IMR-90 (cell line): Measurements from ENCODE around the gene SEMA4B. TPM values are rescaled to one million over a fixed set of nuclear protein-coding genes. Genes with fewer than 3 reads are reported as not detected.

Experiments
- ATAC-seq: fragments of 200-7000 bp; cut with Tn5 transposase; 2 replicates; pipeline ENCODE4 v1.9.1; 2020; ENCODE audit warnings: low read depth, mild to moderate bottlenecking, moderate library complexity
- BruUV-seq: library from RNA; stranded (reverse); fragments of 400-500 nt; replicated peaks from 2 replicates; lab custom pipeline; 2021; lab: Mats Ljungman, UMichigan
- CTCF ChIA-PET: fragments of 300-600 bp; formaldehyde crosslinking; extraction: SDS; loops from one replicate; lab custom pipeline; 2021; ENCODE audit warnings: antibody characterized with exemption; lab: Yijun Ruan, JAX
- POLR2A ChIA-PET: fragments of 300-600 bp; sonication (Branson Sonifier 250); formaldehyde crosslinking; loops from one replicate; lab custom pipeline; 2022; ENCODE audit warnings: antibody characterized with exemption; ENCODE audit not compliant: unreplicated experiment; lab: Charles Lee
- DNase-seq: peaks from one replicate; pipeline ENCODE4 v3.0.0; 2013
- H2AFZ ChIP-seq: replicated peaks from 2 replicates; pipeline ENCODE3; 2013; ENCODE audit warnings: low read length, mild to moderate bottlenecking; ENCODE audit not compliant: poor library complexity
- H2AK5ac ChIP-seq: 2 replicates; pipeline ENCODE4 v1.6.1; 2013; ENCODE audit warnings: low read depth, low read length, inconsistent platforms
- H2AK9ac ChIP-seq: replicated peaks from 2 replicates; pipeline ENCODE3; 2013; ENCODE audit warnings: mild to moderate bottlenecking, low read depth, low read length, moderate library complexity; ENCODE audit not compliant: poor library complexity
- H2BK120ac ChIP-seq: 2 replicates; pipeline ENCODE4 v1.6.1; 2013; ENCODE audit warnings: low read depth, low read length, inconsistent platforms
- H2BK15ac ChIP-seq: 3 replicates; pipeline ENCODE4 v1.6.1; 2013; ENCODE audit warnings: low read depth, low read length, inconsistent platforms
- H2BK20ac ChIP-seq: 2 replicates; pipeline ENCODE4 v1.6.1; 2013; ENCODE audit warnings: low read depth, mild to moderate bottlenecking, inconsistent platforms, low read length, moderate library complexity
- H2BK5ac ChIP-seq: 2 replicates; pipeline ENCODE4 v1.6.1; 2013; ENCODE audit warnings: mild to moderate bottlenecking, low read depth, low read length, inconsistent platforms; ENCODE audit not compliant: poor library complexity, severe bottlenecking
- H3K14ac ChIP-seq: replicated peaks from 2 replicates; pipeline ENCODE4 v1.6.1; 2013; ENCODE audit warnings: low read depth, low read length, inconsistent platforms
- H3K18ac ChIP-seq: 2 replicates; pipeline ENCODE4 v1.6.1; 2013; ENCODE audit warnings: low read depth, low read length, control low read depth
- H3K23ac ChIP-seq: 2 replicates; pipeline ENCODE4 v1.6.1; 2013; ENCODE audit warnings: low read depth, low read length, inconsistent platforms
- H3K27ac ChIP-seq: 2 replicates; pipeline ENCODE4 v1.5.1; 2013; ENCODE audit warnings: mild to moderate bottlenecking, control low read depth, low read length; ENCODE audit not compliant: insufficient read depth
- H3K27me3 ChIP-seq: 2 replicates; pipeline ENCODE4 v1.6.1; 2013; ENCODE audit warnings: low read length; ENCODE audit not compliant: control insufficient read depth, insufficient read depth
- H3K36me3 ChIP-seq: 2 replicates; pipeline ENCODE4 v1.6.1; 2013; ENCODE audit warnings: low read length, mixed read lengths; ENCODE audit not compliant: control insufficient read depth, insufficient read depth
- H3K4ac ChIP-seq: 2 replicates; pipeline ENCODE4 v1.6.1; 2013; ENCODE audit warnings: low read depth, low read length, inconsistent platforms
- H3K4me1 ChIP-seq: 2 replicates; pipeline ENCODE4 v1.6.1; 2013; ENCODE audit warnings: low read length, mixed read lengths; ENCODE audit not compliant: control insufficient read depth, insufficient read depth
- H3K4me2 ChIP-seq: 2 replicates; pipeline ENCODE4 v1.6.1; 2013; ENCODE audit warnings: low read depth, mild to moderate bottlenecking, control low read depth, low read length, moderate library complexity
- H3K4me3 ChIP-seq: 2 replicates; pipeline ENCODE4 v1.5.1; 2013; ENCODE audit warnings: low read depth, mild to moderate bottlenecking, control low read depth, low read length, moderate library complexity; ENCODE audit not compliant: insufficient read depth
- H3K56ac ChIP-seq: 2 replicates; pipeline ENCODE4 v1.6.1; 2013; ENCODE audit warnings: low read length, inconsistent platforms; ENCODE audit not compliant: insufficient read depth; ENCODE audit errors: extremely low read depth
- H3K79me1 ChIP-seq, 2 experiments: 2 replicates each; pipeline ENCODE4 v1.6.1; 2013; ENCODE audit warnings: low read length in 2 of 2, inconsistent platforms in 1 of 2, low read depth in 1 of 2
- H3K9ac ChIP-seq: 2 replicates; pipeline ENCODE4 v1.6.1; 2013; ENCODE audit warnings: low read depth, low read length, control low read depth
- H3K9me1 ChIP-seq: 2 replicates; pipeline ENCODE4 v1.6.1; 2013; ENCODE audit warnings: low read length, inconsistent platforms; ENCODE audit not compliant: insufficient read depth
- H3K9me3 ChIP-seq: 2 replicates; pipeline ENCODE4 v1.6.1; 2013; ENCODE audit warnings: low read length; ENCODE audit not compliant: control insufficient read depth, insufficient read depth
- H4K20me1 ChIP-seq: 2 replicates; pipeline ENCODE4 v1.6.1; 2013; ENCODE audit warnings: low read length, inconsistent platforms; ENCODE audit not compliant: insufficient read depth
- H4K5ac ChIP-seq: 2 replicates; pipeline ENCODE4 v1.6.1; 2013; ENCODE audit warnings: mild to moderate bottlenecking, low read depth, low read length, control low read depth
- H4K8ac ChIP-seq, 2 experiments: 2 replicates each; pipeline ENCODE4 v1.6.1; 2013; ENCODE audit warnings: low read depth in 2 of 2, low read length in 2 of 2, control low read depth in 1 of 2, inconsistent platforms in 1 of 2
- H4K91ac ChIP-seq: 2 replicates; pipeline ENCODE4 v1.6.1; 2013; ENCODE audit warnings: low read depth, low read length, inconsistent platforms; ENCODE audit not compliant: insufficient read depth
- BHLHE40 ChIP-seq: fragments of 150-350 bp; IDR thresholded peaks from 2 replicates; pipeline ENCODE4 v1.6.1; 2016; ENCODE audit warnings: mild to moderate bottlenecking, low read depth, low read length
- CHD1 ChIP-seq: IDR thresholded peaks from 2 replicates; pipeline ENCODE4 v1.6.1; 2012; ENCODE audit warnings: low read depth, low read length, improper control_type of control experiment
- FOS ChIP-seq: fragments of 150-350 bp; IDR thresholded peaks from 2 replicates; pipeline ENCODE4 v1.6.1; 2016; ENCODE audit warnings: low read depth, low read length
- MXI1 ChIP-seq: IDR thresholded peaks from 2 replicates; pipeline ENCODE4 v1.6.1; 2012; ENCODE audit warnings: low read depth, mild to moderate bottlenecking, low read length, moderate library complexity, borderline replicate concordance
- POLR2A ChIP-seq: IDR thresholded peaks from 2 replicates; pipeline ENCODE4 v1.6.1; 2012; ENCODE audit warnings: mild to moderate bottlenecking, low read depth, low read length
- RCOR1 ChIP-seq: IDR thresholded peaks from 2 replicates; pipeline ENCODE4 v1.6.1; 2012; ENCODE audit warnings: mild to moderate bottlenecking, low read length, improper control_type of control experiment; ENCODE audit not compliant: insufficient replicate concordance
- SMC3 ChIP-seq: fragments of 150-350 bp; IDR thresholded peaks from 2 replicates; pipeline ENCODE4 v1.6.1; 2016; ENCODE audit warnings: low read depth, mild to moderate bottlenecking, antibody characterized with exemption, low read length, moderate library complexity
- WGBS, 2 experiments: methylation state at CpG; one replicate each; pipeline versions ENCODE4 v1.1.5 to v1.1.7; 2013; ENCODE audit warnings: missing lambda C conversion rate in 2 of 2; ENCODE audit not compliant: insufficient read length in 1 of 2; ENCODE audit errors: extremely low coverage in 2 of 2; 5-methylcytosine and 5-hydroxymethylcytosine counted together
- dilution Hi-C: fragments of 300-500 bp; cut with HindIII; formaldehyde crosslinking; loops from one replicate; pipeline ENCODE4 v1.14.3; 2018; ENCODE audit warnings: low sequenced_read_pairs; ENCODE audit not compliant: unreplicated experiment
- in situ Hi-C: fragments of 300-500 bp; cut with MboI; formaldehyde crosslinking; loops from 3 replicates; pipeline ENCODE4 v1.14.3; 2019; ENCODE audit warnings: low sequenced_read_pairs, inconsistent platforms, mixed read lengths
- intact Hi-C: fragments of 100-400 bp; cut with micrococcal nuclease; formaldehyde crosslinking; loops from 2 replicates; pipeline ENCODE4 v1.10.0; 2022
- polyA plus RNA-seq, 3 experiments: library from polyadenylated mRNA; depleted of rRNA; stranded (reverse); fragments of >200 nt; gene quantifications; 2 replicates each; pipeline ENCODE4 v1.2.3, GENCODE V29; 2012; ENCODE audit warnings: low replicate concordance in 1 of 3
- total RNA-seq: library from RNA; depleted of rRNA; stranded (reverse); fragments of >200 nt; gene quantifications from 2 replicates; pipeline ENCODE4 v1.2.3, GENCODE V29; 2012
- TF ChIP-seq, protein P1 (sequence below): conservative IDR thresholded peaks from 2 replicates; pipeline ENCODE4 v1.5.1; 2012; ENCODE audit warnings: mild to moderate bottlenecking, low read depth, low read length, improper control_type of control experiment

The SEMA4B gene
- total and polyA plus RNA-seq, 2 of the 4 experiments (the other 2 are of a cell fraction): 5.0 to 22.5 TPM

DNA sequence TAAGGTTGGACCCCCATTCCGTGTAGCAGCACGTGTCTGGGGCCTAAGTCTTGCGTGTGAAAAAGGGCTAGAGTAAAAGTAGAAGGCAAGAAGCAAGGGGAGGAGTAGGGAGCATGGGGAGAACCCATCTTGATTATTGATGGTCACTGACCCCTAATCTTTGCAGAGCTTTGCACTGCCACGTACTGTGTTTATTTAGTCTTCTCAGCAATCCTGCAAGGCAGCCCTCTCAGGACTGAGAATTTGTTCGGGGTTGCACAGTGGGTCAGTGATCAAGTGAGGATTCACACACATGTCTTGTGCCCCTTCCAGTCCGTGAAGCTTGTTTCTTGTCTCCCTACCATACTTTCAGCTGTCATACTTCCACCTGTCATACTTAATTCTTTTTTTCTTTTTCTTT is 7.2 kb downstream of the SEMA4B start:
- H3K9me3 ChIP-seq: no peaks in the 10 kb centered on the region
- H3K27ac ChIP-seq: no peak overlapping the region
- no peak overlapping the region for H4K91ac ChIP-seq
- H2BK15ac ChIP-seq: no peak overlapping the region
- no peak overlapping the region for H2BK20ac ChIP-seq
- H3K36me3 ChIP-seq: peaks cover 7% of the 10 kb centered on the region
- TF ChIP-seq RCOR1 (no peak), MXI1 (no peak), CHD1 (no peak), SMC3 (no peak), FOS (no peak), POLR2A (no peak), BHLHE40 (no peak)
- TF ChIP-seq, protein P1, sequence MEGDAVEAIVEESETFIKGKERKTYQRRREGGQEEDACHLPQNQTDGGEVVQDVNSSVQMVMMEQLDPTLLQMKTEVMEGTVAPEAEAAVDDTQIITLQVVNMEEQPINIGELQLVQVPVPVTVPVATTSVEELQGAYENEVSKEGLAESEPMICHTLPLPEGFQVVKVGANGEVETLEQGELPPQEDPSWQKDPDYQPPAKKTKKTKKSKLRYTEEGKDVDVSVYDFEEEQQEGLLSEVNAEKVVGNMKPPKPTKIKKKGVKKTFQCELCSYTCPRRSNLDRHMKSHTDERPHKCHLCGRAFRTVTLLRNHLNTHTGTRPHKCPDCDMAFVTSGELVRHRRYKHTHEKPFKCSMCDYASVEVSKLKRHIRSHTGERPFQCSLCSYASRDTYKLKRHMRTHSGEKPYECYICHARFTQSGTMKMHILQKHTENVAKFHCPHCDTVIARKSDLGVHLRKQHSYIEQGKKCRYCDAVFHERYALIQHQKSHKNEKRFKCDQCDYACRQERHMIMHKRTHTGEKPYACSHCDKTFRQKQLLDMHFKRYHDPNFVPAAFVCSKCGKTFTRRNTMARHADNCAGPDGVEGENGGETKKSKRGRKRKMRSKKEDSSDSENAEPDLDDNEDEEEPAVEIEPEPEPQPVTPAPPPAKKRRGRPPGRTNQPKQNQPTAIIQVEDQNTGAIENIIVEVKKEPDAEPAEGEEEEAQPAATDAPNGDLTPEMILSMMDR: no peak
- no peak overlapping the region for H2AK9ac ChIP-seq
- no peak overlapping the region for H4K8ac ChIP-seq
- H3K4me2 ChIP-seq: no peak overlapping the region
- no peaks in the 10 kb centered on the region for H3K27me3 ChIP-seq
- no peak overlapping the region for H3K56ac ChIP-seq
- H4K5ac ChIP-seq: no peak overlapping the region
- no peak overlapping the region for H3K23ac ChIP-seq
- H3K9ac ChIP-seq: no peak overlapping the region
- no peak overlapping the region for H2AK5ac ChIP-seq
- peaks cover 10% of the 10 kb centered on the region for H3K9me1 ChIP-seq
- H3K14ac ChIP-seq: no peak overlapping the region
- ChIA-PET POLR2A (no interaction called here), CTCF (no interaction called here)
- no peak overlapping the region for H2BK120ac ChIP-seq
- peaks cover 34 to 52% of the 10 kb centered on the region in 2 experiments for H3K79me1 ChIP-seq
- ATAC-seq (no peak), DNase-seq (no peak)
- intact Hi-C loops: no loop called here
- no peak overlapping the region for H2AFZ ChIP-seq
- H3K4me3 ChIP-seq: no peak overlapping the region
- in situ Hi-C loops: no loop called here
- 80% methylated on average over 1 of the region's 6 CpGs; no CpG with 5 or more reads in 1 of the 2 experiments for WGBS, 2 experiments
- no peak overlapping the region for H3K18ac ChIP-seq
- dilution Hi-C loops: no loop called here
- no TSS peak for BruUV-seq
- no peaks in the 10 kb centered on the region; the same call in 1 of the 2 replicates for H4K20me1 ChIP-seq
- H2BK5ac ChIP-seq: no peak overlapping the region
- no peak overlapping the region for H3K4ac ChIP-seq
- peaks cover 6% of the 10 kb centered on the region for H3K4me1 ChIP-seq
